ENCODE measurements around the gene USP6NL.

The USP6NL gene

GRCh38 chr10:11588873-11589574 lies 22.4 kb downstream of the USP6NL start:
- DNase-seq, result no peak

- no peak for DNase-seq
Observed at GRCh38 chr10:11587722-11588259, 23.7 kb downstream of the USP6NL start.

- DNase-seq, result no peak
Observed at GRCh38 chr10:11586170-11586569, 25.3 kb downstream of the USP6NL start.

DNA sequence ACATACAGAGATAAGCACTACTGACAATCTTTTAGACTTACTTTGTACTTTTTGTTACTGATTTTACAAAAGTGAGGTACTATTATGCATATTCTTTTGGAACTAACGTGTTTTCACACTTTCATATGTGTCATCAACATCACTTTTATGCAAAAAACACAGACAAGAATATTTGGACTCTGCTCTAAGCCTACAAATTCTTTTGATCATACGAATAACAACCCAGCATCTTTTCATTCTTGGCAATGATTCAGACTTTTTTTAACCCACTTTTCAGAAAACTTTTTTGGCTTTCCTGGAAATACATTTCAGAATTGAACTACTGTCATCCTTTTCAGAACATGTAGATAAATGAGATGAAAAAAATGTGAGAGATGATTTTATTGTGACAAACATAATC lies 30.2 kb downstream of the USP6NL start:
- DNase-seq, result no peak

DNA sequence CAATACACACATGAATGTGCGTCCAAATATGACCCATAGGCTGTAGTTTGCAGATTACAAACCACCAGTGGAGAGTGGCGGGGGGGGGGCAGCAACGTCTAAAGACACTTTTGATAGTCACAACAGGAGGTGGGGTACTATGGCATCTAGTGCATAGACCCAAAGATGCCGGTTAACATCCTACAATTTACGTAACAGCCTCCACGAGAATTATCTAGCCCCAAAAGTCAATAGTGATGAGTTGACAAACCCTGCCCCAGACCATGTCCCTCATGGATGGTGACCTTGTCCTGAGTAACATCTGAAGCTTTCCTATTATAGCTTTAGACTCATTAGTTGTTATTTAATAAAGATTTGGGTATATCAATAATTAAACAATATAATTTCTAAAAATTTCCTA lies 31.6 kb downstream of the USP6NL start:
- no peak for DNase-seq

GRCh38 chr10:11578802-11579255 lies 32.6 kb downstream of the USP6NL start:
- no peak for DNase-seq

GRCh38 chr10:11576092-11576809 lies 35.2 kb downstream of the USP6NL start:
- DNase-seq, result no peak

DNA sequence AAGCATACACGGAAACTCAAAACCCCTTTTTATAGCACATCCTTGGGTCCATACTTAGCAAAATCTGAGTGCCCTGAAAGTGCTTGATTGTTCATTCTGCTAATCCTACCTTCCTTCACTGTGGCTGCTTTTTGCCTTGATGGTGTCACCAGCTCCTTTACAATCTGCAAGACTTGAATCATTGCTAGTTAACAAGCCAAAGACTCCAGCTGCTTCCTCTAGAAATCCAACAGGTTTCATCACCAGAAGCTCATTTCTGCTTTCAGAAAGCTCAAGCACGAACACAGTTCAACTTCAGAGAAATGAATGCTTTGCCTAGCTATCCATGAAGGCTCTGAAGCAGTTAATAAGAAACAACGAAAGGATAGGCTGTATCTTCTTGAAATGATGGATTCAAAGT lies 38.0 kb downstream of the USP6NL start:
- peak; percentile 26 for DNase-seq

GRCh38 chr10:11570751-11571150 lies 40.7 kb downstream of the USP6NL start:
- no peak for DNase-seq

GRCh38 chr10:11569471-11569870 lies 42.0 kb downstream of the USP6NL start:
- no peak for DNase-seq

DNA sequence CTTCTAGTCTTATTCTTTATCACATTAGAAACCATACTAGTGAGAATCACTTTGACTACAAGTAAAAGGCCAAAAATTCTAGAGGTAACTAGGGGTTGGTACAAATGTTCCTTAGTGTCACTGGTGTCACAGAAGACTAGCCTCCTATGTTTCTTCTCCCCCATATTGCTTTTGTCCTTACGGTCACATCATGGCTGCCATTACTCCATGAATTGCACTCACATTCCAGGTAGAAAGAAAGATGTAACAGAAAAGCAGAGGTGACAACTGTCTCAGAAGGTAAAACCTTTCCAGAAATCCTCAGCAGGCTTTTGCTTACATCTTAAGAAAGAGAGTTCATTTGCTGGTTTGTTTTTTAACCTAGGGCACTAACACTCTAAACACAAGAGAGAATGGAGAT lies 42.9 kb downstream of the USP6NL start:
- no peak for DNase-seq

GRCh38 chr10:11564741-11565140 lies 46.7 kb downstream of the USP6NL start:
- DNase-seq, result no peak

GRCh38 chr10:11563936-11564335 lies 47.5 kb downstream of the USP6NL start:
- no peak for DNase-seq

- DNase-seq, result no peak
Observed at GRCh38 chr10:11562888-11563287, 48.6 kb downstream of the USP6NL start.

- DNase-seq, result no peak
Observed at GRCh38 chr10:11560076-11560709, 51.3 kb downstream of the USP6NL start.

GRCh38 chr10:11557967-11558366 lies 53.5 kb downstream of the USP6NL start:
- DNase-seq, result no peak

- DNase-seq, result no peak
Observed at GRCh38 chr10:11557513-11557912, 53.9 kb downstream of the USP6NL start.

GRCh38 chr10:11555556-11555955 lies 55.9 kb downstream of the USP6NL start:
- DNase-seq, result no peak

GRCh38 chr10:11553773-11554381 lies 57.6 kb downstream of the USP6NL start:
- DNase-seq, result no peak

GRCh38 chr10:11551916-11552602 lies 59.4 kb downstream of the USP6NL start:
- no peak for DNase-seq

DNA sequence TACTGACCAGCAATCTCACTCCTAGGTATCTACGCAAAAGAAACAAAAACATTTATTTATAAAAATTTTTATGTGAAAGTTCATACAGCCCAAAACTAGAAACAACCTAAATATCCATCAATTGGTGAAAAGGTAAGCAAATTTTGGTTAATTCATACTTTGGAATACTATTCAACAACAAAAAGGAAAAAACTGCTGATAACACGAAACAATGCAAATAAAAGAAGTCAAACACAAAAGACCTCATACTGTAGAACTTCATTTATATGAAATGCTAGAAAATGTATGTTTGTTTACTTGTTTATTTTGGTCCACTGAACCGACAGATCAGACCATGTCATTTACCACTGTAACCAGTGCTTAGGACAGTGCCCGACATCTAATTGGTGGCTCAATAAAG lies 60.3 kb downstream of the USP6NL start:
- no peak for DNase-seq

GRCh38 chr10:11548768-11549099 lies 62.7 kb downstream of the USP6NL start:
- no peak for DNase-seq

Data from eye (tissue), 1 donor.